GM23338 (cell line): Measurements from ENCODE around the gene PPP2R2B. TPM values are rescaled to one million over a fixed set of nuclear protein-coding genes. Genes with fewer than 3 reads are reported as not detected.

ENCODE experiments used
- ATAC-seq: fragments of 200-7000 bp; cut with Tn5 transposase; 3 replicates; pipeline ENCODE4 v1.9.1; 2020
- DNase-seq: peaks from one replicate; pipeline ENCODE4 v3.0.0-alpha.2; 2015; ENCODE audit warnings: low spot score
- H2AFZ ChIP-seq: fragments of 200-600 bp; sonication (generic); 2 replicates; pipeline ENCODE4 v1.8.0; 2016; ENCODE audit warnings: antibody characterized with exemption, mild to moderate bottlenecking, moderate library complexity
- H3F3A ChIP-seq: fragments of 200-600 bp; sonication (generic); replicated peaks from 2 replicates; pipeline ENCODE4 v1.8.0; 2017; ENCODE audit warnings: antibody characterized with exemption, mixed run types, low read depth
- H3K27ac ChIP-seq: fragments of 200-600 bp; sonication (generic); 2 replicates; pipeline ENCODE4 v1.6.1; 2016; ENCODE audit warnings: low read depth
- H3K27me3 ChIP-seq: fragments of 200-600 bp; sonication (generic); 2 replicates; pipeline ENCODE4 v1.8.0; 2016; ENCODE audit warnings: mild to moderate bottlenecking, mixed run types, moderate library complexity; ENCODE audit not compliant: insufficient read depth
- H3K36me3 ChIP-seq: fragments of 200-600 bp; sonication (generic); 2 replicates; pipeline ENCODE4 v1.8.0; 2016; ENCODE audit warnings: mild to moderate bottlenecking; ENCODE audit not compliant: insufficient read depth
- H3K4me1 ChIP-seq: fragments of 200-600 bp; sonication (generic); 2 replicates; pipeline ENCODE4 v1.8.0; 2016; ENCODE audit warnings: mild to moderate bottlenecking, moderate library complexity; ENCODE audit not compliant: insufficient read depth
- H3K4me2 ChIP-seq: fragments of 200-600 bp; sonication (generic); 2 replicates; pipeline ENCODE4 v1.7.1; 2017; ENCODE audit warnings: mixed run types
- H3K4me3 ChIP-seq: fragments of 200-600 bp; sonication (generic); 2 replicates; pipeline ENCODE4 v1.6.1; 2016; ENCODE audit warnings: mixed run types
- H3K79me2 ChIP-seq: fragments of 200-600 bp; sonication (generic); replicated peaks from 2 replicates; pipeline ENCODE4 v1.8.0; 2017; ENCODE audit warnings: mild to moderate bottlenecking; ENCODE audit not compliant: insufficient read depth
- H3K9me2 ChIP-seq: fragments of 200-600 bp; sonication (generic); 2 replicates; pipeline ENCODE4 v1.8.0; 2017; ENCODE audit not compliant: insufficient read depth
- H4K20me1 ChIP-seq: fragments of 200-600 bp; sonication (generic); replicated peaks from 2 replicates; pipeline ENCODE4 v1.8.0; 2017; ENCODE audit warnings: mild to moderate bottlenecking; ENCODE audit not compliant: insufficient read depth
- H3K27ac Mint-ChIP-seq: 2 replicates; pipeline ENCODE4 v1.8.0; 2020; ENCODE audit warnings: inconsistent platforms, mild to moderate bottlenecking, moderate library complexity, mixed read lengths
- H3K27me3 Mint-ChIP-seq: 3 replicates; pipeline ENCODE4 v1.8.0; 2022; ENCODE audit warnings: low read depth, mild to moderate bottlenecking, moderate library complexity, mixed read lengths, inconsistent platforms; ENCODE audit not compliant: insufficient read depth, poor library complexity
- H3K36me3 Mint-ChIP-seq: 3 replicates; pipeline ENCODE4 v1.8.0; 2021; ENCODE audit warnings: low read depth, mild to moderate bottlenecking, inconsistent platforms, moderate library complexity, mixed read lengths
- H3K4me1 Mint-ChIP-seq: 3 replicates; pipeline ENCODE4 v1.8.0; 2020; ENCODE audit warnings: mild to moderate bottlenecking, inconsistent platforms, mixed read lengths
- H3K4me3 Mint-ChIP-seq: 3 replicates; pipeline ENCODE4 v1.8.0; 2021; ENCODE audit warnings: moderate library complexity, mild to moderate bottlenecking, inconsistent platforms, mixed read lengths
- H3K9me3 Mint-ChIP-seq: 3 replicates; pipeline ENCODE4 v1.8.0; 2020; ENCODE audit warnings: moderate library complexity, mild to moderate bottlenecking, inconsistent platforms, mixed read lengths
- CREB1 ChIP-seq: fragments of 250-450 bp; sonication (Bioruptor Pico); IDR thresholded peaks from 2 replicates; pipeline ENCODE4 v1.5.0; 2020; ENCODE audit warnings: low read depth, mild to moderate bottlenecking, moderate library complexity
- CTCF ChIP-seq, 2 experiments: fragments of 200-600 bp in 1 of 2; sonication (generic) in 1 of 2; conservative IDR thresholded peaks; 2 replicates each; pipeline versions ENCODE4 v1.5.1 to v1.6.1; 2016 to 2017; ENCODE audit warnings: antibody characterized with exemption in 2 of 2, low read depth in 2 of 2, mild to moderate bottlenecking in 2 of 2, moderate library complexity in 1 of 2
- EZH2phosphoT487 ChIP-seq: fragments of 200-600 bp; sonication (generic); IDR thresholded peaks from one replicate; pipeline ENCODE4 v1.8.1; 2018; ENCODE audit warnings: antibody characterized with exemption; ENCODE audit not compliant: unreplicated experiment
- NANOG ChIP-seq: IDR thresholded peaks from 2 replicates; pipeline ENCODE4 v1.6.1; 2016; ENCODE audit warnings: antibody characterized with exemption, borderline replicate concordance
- POLR2AphosphoS5 ChIP-seq: IDR thresholded peaks from 2 replicates; pipeline ENCODE4 v1.6.1; 2016; ENCODE audit warnings: antibody characterized with exemption, low read depth
- STAT1 ChIP-seq: IDR thresholded peaks from one replicate; pipeline ENCODE4 v1.6.1; 2016; ENCODE audit warnings: antibody characterized with exemption; ENCODE audit not compliant: unreplicated experiment
- ZNF331 ChIP-seq: fragments of 250-450 bp; sonication (Bioruptor Pico); IDR thresholded peaks from 2 replicates; pipeline ENCODE4 v1.5.0; 2020; ENCODE audit warnings: low read depth, mild to moderate bottlenecking, moderate library complexity
- polyA plus RNA-seq: library from polyadenylated mRNA; unstranded; fragments of >200 nt; fragmentation: Nextera tagmentation; extraction: Ambion mirVana; gene quantifications from 2 replicates; pipeline ENCODE4 v1.2.1, GENCODE V29; 2016
- total RNA-seq: library from RNA; depleted of rRNA; stranded (reverse); fragments of >200 nt; shearing (Covaris generic); gene quantifications from 2 replicates; pipeline ENCODE4 v1.2.3, GENCODE V29; 2014
- TF ChIP-seq, protein P1 (sequence below): IDR thresholded peaks from 2 replicates; pipeline ENCODE4 v1.6.1; 2016; ENCODE audit warnings: antibody characterized with exemption

PPP2R2B gene
- total and polyA plus RNA-seq, 2 experiments from 2014 or later, result 21.3 to 33.9 TPM

GRCh38 chr5:146595088-146595487 lies 283.5 kb downstream of the PPP2R2B start:
- H3K4me2 ChIP-seq, result no peak overlapping the region
- no peak overlapping the region for H2AFZ ChIP-seq
- H3K27me3 ChIP-seq, result no peaks in the 10 kb centered on the region
- no peak overlapping the region for H3K4me3 Mint-ChIP-seq
- no peaks in the 10 kb centered on the region for H3K36me3 ChIP-seq
- no peak overlapping the region for H3K4me3 ChIP-seq
- H3K79me2 ChIP-seq, result no peaks in the 10 kb centered on the region
- no peaks in the 10 kb centered on the region for H3F3A ChIP-seq
- DNase-seq (peak; percentile 29), ATAC-seq (peak; percentile 45)
- H3K9me2 ChIP-seq, result no peaks in the 10 kb centered on the region
- H3K9me3 Mint-ChIP-seq, result no peaks in the 10 kb centered on the region
- H3K4me1 ChIP-seq, result no peaks in the 10 kb centered on the region
- H3K27me3 Mint-ChIP-seq, result no peaks in the 10 kb centered on the region
- H3K4me1 Mint-ChIP-seq, result no peaks in the 10 kb centered on the region
- H3K27ac ChIP-seq, result no peak overlapping the region
- TF ChIP-seq CTCF (conservative IDR thresholded peaks at IDR 0.05; ENCODE audit: low read depth in 2 of 2) (peak; percentile 18 to 50; a peak in 3 of 4 replicates), STAT1 (no peak), EZH2phosphoT487 (no peak), POLR2AphosphoS5 (no peak), NANOG (no peak)
- no peaks in the 10 kb centered on the region for H4K20me1 ChIP-seq
- H3K27ac Mint-ChIP-seq, result no peak overlapping the region
- H3K36me3 Mint-ChIP-seq, result no peaks in the 10 kb centered on the region

- H3K27me3 Mint-ChIP-seq, result no peaks in the 10 kb centered on the region
- Histone ChIP-seq H3K4me2 (no peak overlapping the region), H3K36me3 (no peaks in the 10 kb centered on the region), H3K79me2 (no peaks in the 10 kb centered on the region), H4K20me1 (no peaks in the 10 kb centered on the region), H3K9me2 (no peaks in the 10 kb centered on the region), H3K4me3 (no peak overlapping the region), H3K27ac (no peak overlapping the region), H3F3A (no peaks in the 10 kb centered on the region), H3K27me3 (no peaks in the 10 kb centered on the region), H2AFZ (no peak overlapping the region), H3K4me1 (no peaks in the 10 kb centered on the region)
- no peak for TF ChIP-seq CREB1 (CRISPR knock-in tag)
- no peak for TF ChIP-seq CTCF (conservative IDR thresholded peaks at IDR 0.05; ENCODE audit: low read depth in 2 of 2)
- no peak for TF ChIP-seq POLR2AphosphoS5
- TF ChIP-seq, protein P1, sequence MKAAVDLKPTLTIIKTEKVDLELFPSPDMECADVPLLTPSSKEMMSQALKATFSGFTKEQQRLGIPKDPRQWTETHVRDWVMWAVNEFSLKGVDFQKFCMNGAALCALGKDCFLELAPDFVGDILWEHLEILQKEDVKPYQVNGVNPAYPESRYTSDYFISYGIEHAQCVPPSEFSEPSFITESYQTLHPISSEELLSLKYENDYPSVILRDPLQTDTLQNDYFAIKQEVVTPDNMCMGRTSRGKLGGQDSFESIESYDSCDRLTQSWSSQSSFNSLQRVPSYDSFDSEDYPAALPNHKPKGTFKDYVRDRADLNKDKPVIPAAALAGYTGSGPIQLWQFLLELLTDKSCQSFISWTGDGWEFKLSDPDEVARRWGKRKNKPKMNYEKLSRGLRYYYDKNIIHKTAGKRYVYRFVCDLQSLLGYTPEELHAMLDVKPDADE, result no peak
- TF ChIP-seq STAT1, result no peak
- TF ChIP-seq ZNF331 (CRISPR knock-in tag), result no peak
- no peaks in the 10 kb centered on the region for H3K4me1 Mint-ChIP-seq
- ATAC-seq (no peak), DNase-seq (no peak)
- no peaks in the 10 kb centered on the region for H3K9me3 Mint-ChIP-seq
- H3K36me3 Mint-ChIP-seq, result no peaks in the 10 kb centered on the region
- H3K27ac Mint-ChIP-seq, result no peak overlapping the region
- H3K4me3 Mint-ChIP-seq, result no peak overlapping the region
Measured at GRCh38 chr5:146592352-146592751, 286.2 kb downstream of the PPP2R2B start.
